Measurements from ENCODE around the gene DNAJA3.
A peak's percentile ranks its signal among the peaks of the same experiment; 100 is the strongest.

Gene DNAJA3

DNA sequence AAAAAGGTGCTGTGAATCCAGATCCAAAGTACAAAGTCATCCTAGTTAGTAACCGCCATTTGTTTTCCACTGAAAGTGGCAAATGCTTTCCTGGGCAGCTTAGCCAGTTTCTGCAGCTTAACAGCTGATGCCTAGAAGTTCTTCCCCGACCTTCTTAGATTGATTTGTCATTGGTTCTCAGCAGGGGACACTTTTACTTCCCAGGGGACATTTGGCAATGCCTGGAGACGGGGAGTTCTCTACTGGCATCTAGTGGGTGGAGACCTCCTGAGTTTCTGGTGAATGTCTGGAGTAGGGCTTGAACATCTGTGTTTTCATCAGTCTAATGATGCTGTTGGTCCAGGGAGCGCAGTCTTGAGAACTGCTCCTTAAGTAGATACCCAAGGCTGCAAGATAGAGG lies 7.6 kb downstream of the DNAJA3 start:
- no peak for DNase-seq (ENCODE audit: low read depth in 4 of 4, low spot score in 1 of 4)

- DNase-seq (ENCODE audit: low read depth in 4 of 4, low spot score in 1 of 4) = no peak
Observed at GRCh38 chr16:4433914-4434787, 8.5 kb downstream of the DNAJA3 start.

- DNase-seq (ENCODE audit: low read depth in 4 of 4, low spot score in 1 of 4) = no peak
Observed at GRCh38 chr16:4435337-4436067, 9.8 kb downstream of the DNAJA3 start.

DNA sequence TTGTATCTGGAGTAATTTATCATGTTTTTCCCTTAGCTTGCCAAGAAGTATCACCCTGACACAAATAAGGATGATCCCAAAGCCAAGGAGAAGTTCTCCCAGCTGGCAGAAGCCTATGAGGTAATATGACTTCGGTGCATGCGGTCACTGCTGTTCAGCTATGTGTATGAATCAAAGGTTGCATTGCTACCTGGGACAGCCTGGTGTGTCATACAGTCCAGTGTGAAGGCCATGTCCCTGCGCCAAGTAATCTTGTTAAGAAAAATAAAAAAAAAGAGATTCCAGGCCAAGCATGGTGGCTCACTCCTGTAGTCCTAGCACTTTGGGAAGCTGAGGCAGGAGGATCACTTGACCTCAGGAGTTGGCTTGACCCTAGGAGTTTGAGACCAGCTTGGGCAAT lies 11.7 kb downstream of the DNAJA3 start:
- DNase-seq (ENCODE audit: low read depth in 4 of 4, low spot score in 1 of 4) = no peak

DNA sequence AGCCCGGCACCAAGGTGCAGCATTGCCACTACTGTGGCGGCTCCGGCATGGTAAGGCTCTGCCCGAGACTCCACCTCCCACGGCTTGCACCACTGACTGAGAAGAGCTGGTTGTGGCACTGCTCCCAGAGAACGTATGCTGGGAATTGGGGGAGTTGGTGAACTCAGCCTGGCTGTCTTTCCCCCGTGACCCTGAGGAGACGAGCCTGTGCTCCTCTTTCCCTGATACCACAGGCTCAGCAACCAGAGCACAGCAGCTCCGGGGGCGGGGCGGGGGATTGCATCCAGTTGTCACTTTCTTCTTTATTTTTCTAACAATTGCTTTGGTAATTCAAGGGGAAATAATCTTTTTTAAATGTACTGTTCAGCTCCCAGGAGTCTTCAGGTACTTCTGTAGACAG lies 16.7 kb downstream of the DNAJA3 start:
- DNase-seq (ENCODE audit: low read depth in 4 of 4, low spot score in 1 of 4) = no peak

- no peak for DNase-seq (ENCODE audit: low read depth in 4 of 4, low spot score in 1 of 4)
Observed at GRCh38 chr16:4443271-4443670, 17.6 kb downstream of the DNAJA3 start.

- DNase-seq (ENCODE audit: low read depth in 4 of 4, low spot score in 1 of 4) = no peak
Observed at GRCh38 chr16:4443986-4444385, 18.3 kb downstream of the DNAJA3 start.

GRCh38 chr16:4450430-4450829 lies 24.8 kb downstream of the DNAJA3 start:
- DNase-seq (ENCODE audit: low read depth in 4 of 4, low spot score in 1 of 4) = no peak

DNA sequence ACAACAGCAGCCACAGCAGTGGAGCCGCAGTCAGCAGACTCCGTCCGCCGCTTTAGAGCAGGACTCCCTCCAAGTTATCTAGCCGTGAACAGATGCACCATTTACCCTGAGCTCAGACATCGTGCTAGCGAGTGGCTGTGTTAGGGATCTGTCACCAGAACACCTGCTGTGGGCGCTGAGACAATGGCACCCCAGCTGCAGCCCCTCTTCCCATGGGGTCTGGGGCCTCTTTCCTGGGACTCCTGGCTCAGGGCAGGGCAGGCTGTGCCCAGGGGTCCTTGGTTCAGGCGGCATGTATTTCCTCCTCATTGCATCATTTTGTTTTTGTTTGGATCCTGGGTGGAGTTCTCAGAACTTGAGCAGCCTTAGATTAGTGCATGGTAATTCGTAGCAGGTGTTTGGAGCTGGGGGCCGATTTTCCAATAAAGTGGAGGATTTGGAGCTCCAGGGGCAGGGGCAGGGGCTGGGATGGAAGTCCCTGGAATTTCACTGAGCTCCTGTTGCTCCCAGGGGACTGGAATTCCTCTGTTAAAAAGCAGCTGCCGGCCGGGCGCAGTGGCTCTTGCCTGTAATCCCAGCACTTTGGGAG lies 25.4 kb downstream of the DNAJA3 start:
- no peak for DNase-seq (ENCODE audit: low read depth in 4 of 4, low spot score in 1 of 4)

- DNase-seq (ENCODE audit: low read depth in 4 of 4, low spot score in 1 of 4) = no peak
Observed at GRCh38 chr16:4452674-4453073, 27.0 kb downstream of the DNAJA3 start.

- no peak for DNase-seq (ENCODE audit: low read depth in 4 of 4, low spot score in 1 of 4)
Observed at GRCh38 chr16:4454623-4455022, 29.0 kb downstream of the DNAJA3 start.

DNA sequence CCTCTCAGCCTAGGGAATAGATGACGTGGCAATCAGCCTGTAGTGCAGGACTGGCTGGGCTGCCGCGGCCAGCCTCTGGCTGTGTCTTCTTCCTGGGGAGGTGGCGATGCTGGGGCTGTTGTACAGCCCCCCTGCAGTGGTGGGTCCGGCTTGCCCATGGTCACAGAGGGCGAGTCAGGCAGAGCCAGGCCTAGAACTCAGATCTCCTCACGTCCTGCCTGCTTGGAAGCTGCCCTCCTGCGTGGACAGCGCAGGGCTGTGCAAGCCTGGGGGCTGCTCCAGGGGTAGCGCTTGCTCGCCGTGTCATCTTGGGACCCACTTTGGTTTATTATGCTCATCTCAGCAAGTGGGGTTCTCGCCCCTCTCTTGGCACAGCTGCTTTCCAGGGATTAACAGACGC lies 29.4 kb downstream of the DNAJA3 start:
- DNase-seq (ENCODE audit: low read depth in 4 of 4, low spot score in 1 of 4) = no peak

- DNase-seq (ENCODE audit: low read depth in 4 of 4, low spot score in 1 of 4) = no peak
Observed at GRCh38 chr16:4455951-4456350, 30.3 kb downstream of the DNAJA3 start.

- DNase-seq (ENCODE audit: low read depth in 4 of 4, low spot score in 1 of 4) = no peak
Observed at GRCh38 chr16:4460936-4461249, 35.2 kb downstream of the DNAJA3 start.

DNA sequence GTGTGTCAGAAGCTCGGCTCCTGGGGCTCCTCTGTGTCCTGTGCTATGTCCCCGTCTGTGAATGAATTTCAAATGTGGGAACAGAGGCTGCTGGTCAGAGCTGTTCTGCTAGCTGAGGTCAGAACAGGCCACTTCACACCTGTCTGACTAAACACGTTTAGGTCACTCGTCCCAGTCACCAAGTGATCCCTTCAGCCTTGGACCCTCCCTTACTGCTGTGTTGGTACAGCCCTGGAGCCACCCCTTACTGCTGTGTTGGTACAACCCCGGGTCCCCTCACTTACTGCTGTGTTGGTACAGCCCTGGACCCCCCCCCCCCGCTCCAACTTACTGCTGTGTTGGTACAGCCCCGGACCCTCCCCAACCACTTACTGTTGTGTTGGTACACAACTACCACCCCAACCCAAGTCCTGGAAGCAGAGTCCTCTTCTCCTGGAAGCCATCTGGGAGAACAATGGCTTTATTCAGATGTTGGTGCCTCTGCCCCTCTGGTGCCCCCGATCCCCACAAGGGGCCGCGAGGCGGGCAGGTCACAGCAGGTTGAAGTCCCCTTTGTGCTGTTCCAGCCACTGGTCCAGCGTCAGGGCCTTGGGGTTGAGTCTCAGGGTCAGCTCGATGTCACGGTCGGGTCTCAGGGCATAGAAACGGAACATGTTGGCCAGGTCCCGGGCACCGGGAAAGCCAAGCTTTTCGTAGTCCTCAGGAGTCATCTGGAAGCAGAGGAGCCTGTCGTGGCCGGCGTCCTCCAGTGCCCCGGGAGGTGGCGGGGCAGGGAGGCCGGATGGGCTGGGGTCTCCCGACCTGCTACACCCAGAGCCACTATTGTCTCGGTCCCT lies 35.8 kb downstream of the DNAJA3 start:
- no peak for DNase-seq (ENCODE audit: low read depth in 4 of 4, low spot score in 1 of 4)

- DNase-seq (ENCODE audit: low read depth in 4 of 4, low spot score in 1 of 4) = no peak
Observed at GRCh38 chr16:4463522-4464163, 38.0 kb downstream of the DNAJA3 start.

GRCh38 chr16:4465977-4466779 lies 40.5 kb downstream of the DNAJA3 start:
- DNase-seq (ENCODE audit: low read depth in 4 of 4, low spot score in 1 of 4) = peak in 3 of 4 experiments; percentile 9 to 24 (median 15)

GRCh38 chr16:4467916-4468315 lies 42.2 kb downstream of the DNAJA3 start:
- DNase-seq (ENCODE audit: low read depth in 4 of 4, low spot score in 1 of 4) = no peak

- no peak for DNase-seq (ENCODE audit: low read depth in 4 of 4, low spot score in 1 of 4)
Observed at GRCh38 chr16:4468972-4469371, 43.3 kb downstream of the DNAJA3 start.

DNA sequence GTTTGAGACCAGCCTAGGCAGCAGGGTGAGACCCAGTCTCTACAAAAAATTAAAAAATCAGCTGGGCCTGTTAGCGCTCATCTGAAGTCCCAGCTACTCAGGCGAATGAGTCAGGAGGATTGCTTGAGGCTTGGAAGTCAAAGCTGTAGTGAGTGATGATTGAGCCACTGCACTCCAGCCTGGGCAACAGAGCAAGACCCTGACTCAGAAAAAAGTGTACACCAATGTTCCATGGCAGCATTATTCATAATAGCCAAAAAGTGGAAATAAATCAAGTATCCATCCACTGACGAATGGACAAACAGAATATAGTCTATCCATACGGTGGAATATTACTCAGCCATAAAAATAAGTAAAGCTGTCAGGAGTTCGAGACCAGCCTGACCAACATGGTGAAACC lies 46.2 kb downstream of the DNAJA3 start:
- no peak for DNase-seq (ENCODE audit: low read depth in 4 of 4, low spot score in 1 of 4)

Measured in stimulated activated CD4-positive, alpha-beta T cell treated with anti-CD3 and anti-CD28 coated beads, Interleukin-1b, Interleukin-23, amount 100 ng/mL, for 24 hours (primary cell).